C4-2B (cell line): Measurements from ENCODE around the gene HRH1.
"Not testable (repeated sequence)": the region's sequence is repeated elsewhere in the genome, so short reads cannot be mapped to it uniquely, and the experiment has no call there.

Experiments used
- H3K27ac ChIP-seq: fragments of 450-650 bp; 2 replicates; pipeline ENCODE4 v1.5.1; 2017
- CTCF ChIP-seq: fragments of 450-650 bp; conservative IDR thresholded peaks from 2 replicates; pipeline ENCODE4 v1.5.1; 2017; ENCODE audit warnings: mild to moderate bottlenecking
- ZFX ChIP-seq: fragments of 450-650 bp; IDR thresholded peaks from 2 replicates; pipeline ENCODE4 v1.6.1; 2017

Gene HRH1

GRCh38 chr3:11126653-11127052, 27.6 kb upstream of the HRH1 start:
- H3K27ac ChIP-seq = no peak overlapping the region
- TF ChIP-seq CTCF (no peak), ZFX (no peak)

- no peak for TF ChIP-seq CTCF
- no peak overlapping the region for H3K27ac ChIP-seq
Observed at GRCh38 chr3:11128682-11129632, 25.3 kb upstream of the HRH1 start.

GRCh38 chr3:11130385-11130784, 23.9 kb upstream of the HRH1 start:
- no peak overlapping the region for H3K27ac ChIP-seq
- TF ChIP-seq CTCF (no peak), ZFX (no peak)

GRCh38 chr3:11131371-11131770, 22.9 kb upstream of the HRH1 start:
- TF ChIP-seq CTCF (no peak), ZFX (no peak)
- no peak overlapping the region for H3K27ac ChIP-seq

GRCh38 chr3:11131886-11132285, 22.4 kb upstream of the HRH1 start:
- not testable (repeated sequence) for H3K27ac ChIP-seq

GRCh38 chr3:11132861-11133260, 21.4 kb upstream of the HRH1 start:
- TF ChIP-seq ZFX (no peak), CTCF (no peak)
- H3K27ac ChIP-seq = no peak overlapping the region

GRCh38 chr3:11134794-11135193, 19.5 kb upstream of the HRH1 start:
- H3K27ac ChIP-seq = no peak overlapping the region
- TF ChIP-seq ZFX = no peak
- no peak for TF ChIP-seq CTCF

GRCh38 chr3:11136116-11136515, 18.2 kb upstream of the HRH1 start:
- no peak for TF ChIP-seq ZFX
- TF ChIP-seq CTCF = no peak
- H3K27ac ChIP-seq = no peak overlapping the region
